Omental fat pad (tissue), 4 donors: ENCODE measurements around the gene HIPK2. TPM values are rescaled to one million over a fixed set of nuclear protein-coding genes. Genes with fewer than 3 reads are reported as not detected.

ENCODE experiments used
- ATAC-seq: fragments of 150-250 bp; one replicate; pipeline ENCODE4 v1.9.1; 2016; ENCODE audit warnings: mild to moderate bottlenecking, moderate library complexity; ENCODE audit not compliant: low FRiP score
- DNase-seq: peaks from one replicate; pipeline ENCODE4 v3.0.0-alpha.2; 2019; ENCODE audit warnings: low spot score
- total RNA-seq, 4 donors: library from RNA; depleted of rRNA; stranded (reverse); fragments of >200 nt; gene quantifications; one replicate each; pipeline ENCODE4 v1.1.0, GENCODE V29; 2016
- TF ChIP-seq, protein P1 (sequence below), 3 donors: fragments of 450-650 bp; IDR thresholded peaks; one replicate each; pipeline ENCODE4 v1.5.1; 2016 to 2017; ENCODE audit warnings: antibody characterized with exemption in 3 of 3, mild to moderate bottlenecking in 3 of 3, moderate library complexity in 2 of 3

HIPK2 gene
- total RNA-seq, 4 donors from 2014 or later: 39.6 to 90.3 (median 70.0) TPM

DNA sequence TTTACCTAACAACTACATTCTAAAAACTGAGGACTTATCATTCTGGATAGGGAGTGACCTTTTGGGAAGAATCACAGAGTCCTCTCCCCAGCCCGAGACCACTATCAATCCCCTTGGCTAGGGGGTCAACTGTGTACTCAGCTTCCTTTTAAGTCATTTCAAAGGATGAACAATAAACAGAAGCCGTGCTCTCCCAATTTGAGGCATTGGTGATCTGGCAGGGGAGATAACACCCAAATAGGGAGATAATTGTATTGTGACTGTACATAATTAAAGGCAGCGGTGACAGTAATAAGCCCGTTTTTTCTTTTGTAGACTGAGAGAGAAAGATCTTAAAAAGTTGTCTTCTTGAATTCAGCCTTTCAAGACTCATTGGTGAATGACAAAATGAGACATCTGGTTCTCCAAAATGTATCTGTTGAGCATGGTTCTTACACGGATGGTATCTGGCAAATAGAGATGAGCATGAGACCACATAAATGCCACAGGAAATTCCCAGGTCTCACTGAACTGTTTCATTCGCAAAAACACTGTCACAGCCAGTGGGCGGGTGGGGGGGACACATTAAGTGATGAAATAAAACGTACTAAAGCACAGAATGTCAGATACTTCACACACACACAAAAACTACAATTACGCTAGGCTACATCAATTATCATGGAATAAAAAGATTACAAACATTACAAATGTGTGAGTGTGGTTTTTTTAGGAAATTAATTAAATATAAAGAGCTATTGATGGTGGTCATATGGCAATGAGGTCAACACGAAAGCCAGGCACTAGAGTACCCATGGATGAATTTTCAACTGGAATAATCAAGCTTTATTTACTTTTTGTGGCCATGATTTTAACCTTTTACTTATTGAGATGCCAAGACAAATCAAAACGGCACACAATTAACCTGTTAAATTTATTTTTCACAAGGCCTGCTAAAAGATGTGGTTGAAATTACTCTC is 108.4 kb downstream of the HIPK2 start:
- DNase-seq (no peak), ATAC-seq (no peak)
- TF ChIP-seq, protein P1, sequence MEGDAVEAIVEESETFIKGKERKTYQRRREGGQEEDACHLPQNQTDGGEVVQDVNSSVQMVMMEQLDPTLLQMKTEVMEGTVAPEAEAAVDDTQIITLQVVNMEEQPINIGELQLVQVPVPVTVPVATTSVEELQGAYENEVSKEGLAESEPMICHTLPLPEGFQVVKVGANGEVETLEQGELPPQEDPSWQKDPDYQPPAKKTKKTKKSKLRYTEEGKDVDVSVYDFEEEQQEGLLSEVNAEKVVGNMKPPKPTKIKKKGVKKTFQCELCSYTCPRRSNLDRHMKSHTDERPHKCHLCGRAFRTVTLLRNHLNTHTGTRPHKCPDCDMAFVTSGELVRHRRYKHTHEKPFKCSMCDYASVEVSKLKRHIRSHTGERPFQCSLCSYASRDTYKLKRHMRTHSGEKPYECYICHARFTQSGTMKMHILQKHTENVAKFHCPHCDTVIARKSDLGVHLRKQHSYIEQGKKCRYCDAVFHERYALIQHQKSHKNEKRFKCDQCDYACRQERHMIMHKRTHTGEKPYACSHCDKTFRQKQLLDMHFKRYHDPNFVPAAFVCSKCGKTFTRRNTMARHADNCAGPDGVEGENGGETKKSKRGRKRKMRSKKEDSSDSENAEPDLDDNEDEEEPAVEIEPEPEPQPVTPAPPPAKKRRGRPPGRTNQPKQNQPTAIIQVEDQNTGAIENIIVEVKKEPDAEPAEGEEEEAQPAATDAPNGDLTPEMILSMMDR (IDR thresholded peaks at IDR 0.05): no peak

DNA sequence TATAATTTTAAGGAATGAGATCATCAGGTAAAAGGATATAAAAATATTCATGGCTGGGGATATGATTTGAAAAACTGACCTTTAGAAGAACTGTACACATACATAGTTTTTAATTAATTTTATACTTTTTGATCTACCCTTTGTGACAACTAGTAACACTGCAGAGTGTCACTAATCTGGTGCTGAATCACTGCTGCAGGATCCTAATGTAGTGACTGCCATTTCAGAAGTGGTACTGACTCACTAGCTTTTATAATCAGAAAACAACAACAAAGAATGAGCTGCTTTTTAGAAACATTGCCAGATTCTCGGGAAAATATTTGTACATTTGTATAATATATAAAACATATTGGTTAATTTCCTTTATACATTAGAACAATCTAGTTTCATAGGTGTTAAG is 110.4 kb downstream of the HIPK2 start:
- TF ChIP-seq, protein P1 (IDR thresholded peaks at IDR 0.05): no peak
- no peak for ATAC-seq

DNA sequence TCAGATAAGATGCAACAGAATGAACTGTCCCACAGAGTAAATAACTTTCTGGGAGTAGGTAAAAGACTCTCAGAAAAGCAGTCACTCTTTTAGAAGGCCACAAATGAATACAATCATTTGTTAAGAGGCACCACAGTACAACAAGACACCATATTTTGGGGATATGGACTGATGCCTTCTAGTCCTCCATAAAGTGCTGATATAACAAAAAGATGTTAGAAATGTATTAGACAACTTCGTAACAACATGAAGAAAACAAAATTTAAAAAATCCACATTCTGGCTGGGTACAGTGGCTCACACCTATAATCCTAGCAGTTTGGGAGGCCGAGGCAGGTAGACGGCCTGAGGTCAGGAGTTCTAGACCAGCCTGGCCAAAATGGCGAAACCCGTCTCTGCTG is 111.3 kb downstream of the HIPK2 start:
- TF ChIP-seq, protein P1 (IDR thresholded peaks at IDR 0.05): no peak
- no peak for DNase-seq
- ATAC-seq: no peak

More for the DNA sequence above, 110.4 kb downstream of the HIPK2 start:
- DNase-seq: no peak

DNA sequence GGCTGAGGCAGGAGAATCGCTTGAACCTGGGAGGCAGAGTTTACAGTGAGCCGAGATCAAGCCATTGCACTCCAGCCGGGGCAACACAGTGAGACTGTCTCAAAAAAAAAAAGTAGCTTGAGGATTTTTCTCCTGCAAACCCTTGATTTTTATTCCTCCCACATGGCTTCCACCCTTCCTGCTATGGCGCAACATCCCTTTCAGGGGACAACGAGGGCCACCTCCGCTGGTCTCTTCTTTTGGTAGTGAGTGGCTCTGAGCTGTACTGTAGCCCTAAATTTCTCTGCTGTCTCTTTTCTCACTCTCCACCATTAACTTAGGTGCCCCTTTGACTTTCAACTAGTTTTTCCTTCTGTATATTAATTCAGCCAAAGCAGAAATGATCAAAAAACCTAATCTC is 113.4 kb downstream of the HIPK2 start:
- DNase-seq (no peak), ATAC-seq (no peak)
- TF ChIP-seq, protein P1 (IDR thresholded peaks at IDR 0.05): no peak

DNA sequence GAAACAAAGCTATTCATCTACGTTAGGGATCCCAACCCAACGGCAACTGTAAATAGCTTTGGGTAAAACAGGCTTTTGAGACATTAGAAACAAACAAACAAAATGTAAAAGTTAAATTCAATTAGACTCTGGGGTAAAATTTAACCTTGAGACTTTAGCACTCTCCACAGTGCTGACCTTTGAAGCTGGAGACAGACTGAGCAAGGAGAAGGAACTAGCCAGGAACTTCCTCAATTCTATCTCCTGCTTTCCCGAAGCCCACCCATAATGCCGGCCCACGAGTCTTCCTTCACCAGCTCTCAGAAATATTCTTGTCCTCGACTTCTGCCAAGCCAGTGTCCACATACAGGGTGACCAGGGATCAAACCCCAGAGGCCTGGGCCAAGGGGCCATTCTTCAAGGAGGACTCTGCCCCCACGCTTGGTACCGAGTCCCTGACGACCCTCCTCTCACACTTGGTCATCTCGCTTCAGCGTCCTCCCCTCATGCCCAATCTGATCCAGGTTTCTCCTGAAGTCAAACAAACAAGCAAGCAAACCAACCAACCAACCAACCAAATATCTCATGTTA is 114.1 kb downstream of the HIPK2 start:
- no peak for DNase-seq
- TF ChIP-seq, protein P1 (IDR thresholded peaks at IDR 0.05): no peak
- no peak for ATAC-seq

DNA sequence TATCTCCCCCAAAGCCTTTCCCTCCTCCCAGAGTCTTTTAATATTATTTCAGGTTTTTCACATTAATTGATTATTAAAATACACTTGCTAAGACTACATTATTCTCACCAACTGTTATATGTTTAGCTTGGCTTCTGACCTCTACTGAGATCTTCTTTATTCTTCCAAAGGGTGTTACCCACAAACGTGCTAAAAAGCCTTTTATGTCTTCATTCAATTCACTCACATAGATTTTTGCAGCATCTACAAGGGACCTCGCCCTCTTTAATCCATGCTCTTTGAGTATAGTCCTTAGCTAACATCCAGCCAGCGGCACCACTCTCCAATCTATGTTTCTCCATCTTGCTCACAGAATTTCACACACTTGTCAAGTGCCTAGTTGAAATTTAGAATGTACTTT is 115.9 kb downstream of the HIPK2 start:
- no peak for ATAC-seq
- TF ChIP-seq, protein P1 (IDR thresholded peaks at IDR 0.05): no peak
- DNase-seq: no peak
